GM19328 (cell line): Measurements from ENCODE around the gene ANKRD28.

Source experiments
- ATAC-seq: cut with Tn5 transposase; IDR thresholded peaks from one replicate; pipeline ENCODE4 v1.9.1; 2021; ENCODE audit warnings: mild to moderate bottlenecking, moderate library complexity; ENCODE audit not compliant: unreplicated experiment

Gene ANKRD28

DNA sequence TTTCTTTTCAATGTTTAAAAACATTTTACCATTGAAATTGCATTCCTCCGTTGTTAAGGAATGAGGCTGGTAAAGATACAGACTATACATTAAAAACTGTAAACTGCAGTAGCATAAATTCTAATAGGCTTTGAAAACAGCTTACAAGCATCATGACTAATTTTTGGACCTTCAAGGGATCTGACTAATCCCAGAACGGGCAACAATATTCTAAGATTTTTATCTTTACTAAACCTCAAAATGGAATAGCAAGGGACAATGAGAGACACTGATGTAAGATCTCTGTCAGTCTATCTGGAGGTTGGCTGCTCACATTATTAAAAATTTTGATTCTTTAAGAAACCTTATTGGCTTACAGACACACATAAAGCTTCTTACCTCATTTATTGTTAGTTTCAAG lies 121.5 kb downstream of the ANKRD28 start:
- ATAC-seq, result no peak

DNA sequence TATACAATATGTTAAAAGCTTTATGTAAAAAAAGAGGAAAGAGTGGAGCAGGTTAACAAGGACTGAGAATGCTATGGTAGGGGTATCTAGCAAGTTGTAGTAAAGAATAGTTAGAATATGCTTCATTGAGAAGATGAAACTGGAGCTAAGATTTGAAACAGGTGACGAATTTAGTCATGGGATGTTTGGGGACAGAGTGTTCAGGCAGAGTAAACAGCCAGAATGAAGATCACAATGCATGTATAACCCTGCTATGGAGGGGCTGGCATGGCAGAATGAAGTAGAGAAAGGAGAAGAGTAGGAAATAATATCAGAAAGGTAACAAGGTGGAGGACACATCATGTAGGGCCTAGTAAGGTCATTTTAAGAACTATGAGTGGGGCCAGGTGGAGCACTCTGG lies 124.2 kb downstream of the ANKRD28 start:
- no peak for ATAC-seq

DNA sequence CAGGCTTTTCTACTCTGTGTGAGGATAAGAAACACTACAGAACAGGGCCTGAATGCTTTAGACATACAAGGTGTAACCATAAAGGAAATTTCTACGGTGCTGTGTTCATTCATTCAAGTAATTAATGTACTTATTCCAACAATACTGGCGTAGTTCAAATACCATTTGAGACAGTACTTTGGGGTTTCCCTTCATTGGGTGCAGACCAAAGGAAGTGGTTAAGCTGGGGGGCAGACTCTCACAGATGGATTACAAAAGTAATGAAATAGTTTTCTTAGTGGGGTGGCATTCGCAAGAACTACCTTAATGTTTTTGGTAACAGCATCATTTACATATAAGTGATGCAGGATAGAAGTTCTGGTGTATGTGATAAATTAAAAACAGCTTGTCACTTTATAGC lies 130.3 kb downstream of the ANKRD28 start:
- ATAC-seq, result no peak

DNA sequence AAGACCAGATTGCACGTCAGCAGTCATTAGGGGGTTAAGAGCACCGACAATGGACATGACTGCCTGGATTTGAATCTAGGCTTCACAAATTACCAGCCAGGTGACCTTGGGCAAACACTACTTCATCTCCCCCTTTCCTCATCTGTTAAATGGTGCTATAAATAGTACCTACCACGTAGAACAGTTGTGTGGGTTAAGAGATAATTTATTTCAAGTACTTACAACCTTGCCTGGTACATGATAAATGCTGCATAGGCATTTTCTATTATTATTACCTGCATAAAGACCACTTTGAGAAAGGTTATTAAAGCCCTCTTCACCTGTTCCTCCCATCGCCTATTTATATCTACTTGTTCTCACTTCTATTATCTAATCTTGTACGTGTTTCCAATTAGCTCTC lies 131.5 kb downstream of the ANKRD28 start:
- ATAC-seq, result no peak

DNA sequence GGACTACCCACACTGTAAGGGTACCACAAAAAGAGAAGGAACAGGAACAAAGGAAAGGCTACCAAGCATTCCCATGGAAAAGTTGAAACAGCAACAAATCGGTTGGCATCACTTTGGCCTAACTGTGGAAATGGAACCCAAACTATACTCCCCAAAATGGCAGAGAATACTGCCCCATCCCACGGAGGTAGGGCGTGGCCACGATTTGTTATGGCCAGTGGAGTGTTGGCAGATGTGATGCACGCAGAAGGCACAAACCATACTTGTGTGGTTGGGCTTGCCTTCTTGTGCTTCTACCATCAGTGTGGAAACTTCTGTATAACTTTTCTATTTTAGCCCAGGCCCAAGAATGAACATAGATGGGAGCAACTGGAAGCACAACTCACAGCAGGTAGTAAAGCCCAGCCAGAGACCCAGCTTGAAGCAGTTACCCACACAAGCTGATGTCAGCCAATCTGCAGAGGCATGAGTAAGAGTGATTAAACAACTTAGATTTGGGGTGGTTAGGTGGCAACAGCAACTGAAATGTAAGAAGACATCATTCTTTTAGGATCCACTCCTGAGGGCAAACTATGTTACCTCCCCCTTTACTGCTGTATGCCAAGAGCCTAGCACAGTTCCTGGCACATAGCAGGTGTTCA lies 132.1 kb downstream of the ANKRD28 start:
- no peak for ATAC-seq

DNA sequence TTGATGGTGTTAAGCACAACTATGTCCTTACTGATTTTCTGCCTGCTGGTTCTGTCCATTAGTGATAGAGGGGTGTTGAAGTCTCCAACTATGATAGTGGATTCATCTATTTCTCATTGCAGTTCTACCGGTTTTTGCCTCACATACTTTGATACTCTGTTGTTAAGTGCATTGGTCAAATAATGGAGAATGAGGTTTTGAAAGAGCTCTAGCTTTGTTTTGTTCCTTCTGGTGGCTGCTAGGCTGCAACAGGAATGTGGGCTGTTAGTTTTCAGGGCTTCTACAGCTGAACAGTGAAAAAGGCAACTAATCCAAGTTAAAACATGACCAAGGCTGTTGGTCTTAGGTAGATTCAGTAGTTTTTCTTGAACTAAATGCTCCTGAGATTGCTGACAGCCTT lies 133.6 kb downstream of the ANKRD28 start:
- no peak for ATAC-seq

DNA sequence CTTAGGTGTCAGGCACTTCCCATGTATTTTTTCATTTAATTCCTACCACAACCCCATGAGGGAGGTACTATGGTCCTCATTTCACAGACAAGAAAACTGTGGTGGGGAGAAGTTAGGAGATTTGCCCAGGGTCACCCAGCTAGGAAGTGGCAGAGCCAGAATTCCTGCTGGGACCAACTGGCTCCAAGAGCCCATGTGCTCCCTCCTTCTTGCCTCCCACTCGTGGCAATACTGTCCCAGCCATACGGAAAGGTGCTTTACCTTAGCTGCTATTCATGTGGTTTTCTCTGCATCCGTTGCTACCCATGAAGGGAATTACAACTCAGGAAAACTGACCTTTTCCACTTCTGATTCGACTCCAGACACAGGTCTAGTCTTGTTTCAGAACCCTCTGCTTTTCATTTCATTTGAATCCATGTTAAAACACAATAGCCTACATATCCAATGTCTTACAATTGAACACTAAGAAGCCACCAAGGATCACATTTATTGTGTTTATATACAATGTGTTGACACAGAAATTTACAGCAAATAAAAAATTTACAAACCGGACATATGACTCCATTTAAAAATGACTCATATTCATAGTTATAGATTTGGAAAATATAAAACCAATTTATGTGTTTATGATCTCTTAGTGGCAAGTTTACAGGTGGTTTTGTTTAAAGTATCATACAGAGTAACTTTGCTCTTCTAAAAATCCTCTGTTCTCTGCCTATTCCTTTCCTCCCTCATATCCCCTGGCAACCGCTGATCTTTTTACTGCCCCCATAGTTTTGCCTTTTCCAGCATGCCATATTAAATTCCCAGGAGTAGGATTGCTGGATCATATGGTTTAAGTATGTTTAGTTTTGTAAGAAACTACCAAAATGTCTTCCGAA lies 137.5 kb downstream of the ANKRD28 start:
- no peak for ATAC-seq

DNA sequence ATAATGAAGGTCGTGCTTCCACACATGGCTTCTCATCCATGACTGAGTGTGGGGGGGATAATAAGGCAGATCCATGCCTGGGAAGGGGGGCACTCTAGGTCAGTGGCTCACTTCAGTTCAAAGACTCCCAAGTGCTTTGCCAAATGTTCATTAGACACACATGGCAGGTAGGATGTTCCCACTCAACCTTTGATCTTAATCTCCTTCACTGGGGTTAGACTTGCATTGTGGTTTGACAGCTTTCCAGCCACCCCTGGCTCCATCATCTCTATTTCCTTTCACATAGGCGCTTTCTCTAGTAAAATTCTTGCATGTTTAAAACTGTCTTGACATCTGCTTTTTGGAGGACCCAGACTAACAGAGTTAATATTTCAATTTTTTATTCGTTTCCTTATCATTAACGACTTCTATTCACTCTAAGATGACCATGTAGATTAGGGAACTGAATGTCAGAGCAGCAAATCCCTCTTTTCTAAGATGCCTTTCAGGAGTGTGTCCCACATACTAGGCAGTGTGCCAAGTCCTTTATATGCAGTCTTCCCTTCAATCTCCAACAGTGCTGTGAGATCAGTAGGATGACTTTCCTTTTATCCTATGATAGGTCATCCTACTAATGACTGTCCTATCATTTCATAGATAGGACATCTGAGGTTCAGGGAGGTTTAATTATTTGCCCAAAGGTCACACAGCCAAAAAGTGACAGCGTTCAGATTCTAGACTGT lies 138.4 kb downstream of the ANKRD28 start:
- ATAC-seq, result no peak

DNA sequence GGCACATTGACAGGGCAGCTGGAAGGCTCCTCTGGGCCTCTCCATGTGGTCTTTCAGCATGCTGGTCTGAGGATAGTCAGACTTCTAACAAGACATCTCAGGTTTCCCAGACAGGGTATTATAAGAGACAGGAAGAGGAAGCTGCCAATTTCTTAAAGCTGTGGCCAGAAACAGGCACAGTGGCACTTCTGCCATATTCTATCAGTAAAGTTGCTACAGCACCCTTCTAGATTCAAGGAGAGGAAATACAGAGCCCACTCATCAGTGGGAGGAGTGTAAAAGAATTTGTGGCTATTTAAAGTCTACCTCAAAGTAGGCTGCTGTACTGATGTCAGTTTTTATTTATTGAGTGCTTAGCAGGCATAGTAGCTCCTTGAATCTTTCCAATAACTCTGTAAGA lies 140.8 kb downstream of the ANKRD28 start:
- ATAC-seq, result no peak

DNA sequence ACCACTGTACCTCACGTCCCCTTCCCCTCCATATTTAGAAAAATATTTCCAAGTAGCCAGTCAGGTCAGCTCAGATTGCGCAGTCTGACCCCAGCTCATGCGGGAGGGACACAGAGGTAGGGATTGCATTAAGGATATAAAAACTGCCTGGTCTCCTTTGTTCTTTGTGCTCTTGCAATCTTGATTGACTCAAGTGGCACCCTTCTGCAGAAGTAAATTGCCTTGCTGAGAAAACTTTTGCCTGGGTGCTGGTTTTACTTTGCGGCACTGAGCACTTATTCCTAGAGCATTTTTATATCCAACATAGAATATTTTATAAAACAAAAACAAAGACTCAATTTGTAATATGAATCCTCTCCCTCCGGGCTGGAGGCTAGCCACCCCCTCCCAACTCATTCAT lies 141.4 kb downstream of the ANKRD28 start:
- ATAC-seq, result no peak

DNA sequence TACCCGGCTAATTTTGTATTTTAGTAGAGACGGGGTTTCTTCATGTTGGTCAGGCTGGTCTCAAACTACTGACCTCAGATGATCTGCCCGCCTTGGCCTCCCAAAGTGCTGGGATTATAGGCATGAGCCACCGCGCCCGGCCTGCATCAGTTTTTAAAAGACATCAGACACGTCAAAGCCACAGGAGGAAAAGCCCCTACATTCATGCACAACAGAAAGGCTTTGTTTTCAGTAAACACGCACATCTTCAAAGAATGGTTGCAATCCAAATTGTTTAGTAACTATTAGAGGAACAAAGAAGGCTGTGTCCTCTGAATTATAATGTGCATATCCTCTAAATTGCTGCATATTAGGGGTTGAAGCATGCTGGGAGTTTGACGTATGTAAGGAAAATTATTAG lies 142.9 kb downstream of the ANKRD28 start:
- ATAC-seq, result no peak

DNA sequence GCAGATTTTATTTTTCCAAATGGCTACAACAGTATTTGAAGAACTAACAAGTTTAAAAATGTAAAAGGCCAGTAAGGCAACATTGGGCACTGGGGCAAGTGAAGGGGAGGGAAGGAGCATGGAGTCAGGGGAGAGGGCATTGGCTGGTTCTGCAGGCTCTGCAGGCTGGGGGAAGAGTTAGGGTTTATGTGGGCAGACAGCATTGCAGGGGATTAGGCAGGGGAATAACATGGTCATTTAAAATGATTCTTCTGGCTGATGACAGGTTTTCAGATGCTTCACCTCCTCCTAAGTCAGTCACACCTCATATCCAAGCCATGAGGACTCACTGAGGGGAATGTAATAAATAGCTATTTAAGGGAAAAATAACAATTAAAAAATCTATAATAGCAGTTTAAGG lies 143.7 kb downstream of the ANKRD28 start:
- no peak for ATAC-seq

DNA sequence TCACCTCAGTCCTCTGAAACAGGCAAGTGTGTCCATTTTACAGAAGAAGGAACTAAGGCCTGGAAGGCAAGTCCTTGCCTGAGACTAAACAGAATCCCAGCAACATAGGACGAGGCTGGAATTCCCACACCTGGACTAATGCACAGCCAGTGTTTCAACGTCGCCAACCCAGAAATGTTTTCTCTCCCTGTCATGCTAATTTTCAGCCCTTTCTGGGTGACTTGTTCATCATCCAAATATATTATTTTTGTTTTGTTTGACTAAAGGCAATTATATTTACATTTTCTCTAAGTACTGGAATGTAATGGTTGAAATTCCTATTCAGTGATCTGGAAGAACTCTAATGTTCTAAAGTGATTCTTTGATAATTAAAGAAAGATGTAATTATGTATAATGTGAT lies 144.5 kb downstream of the ANKRD28 start:
- no peak for ATAC-seq

DNA sequence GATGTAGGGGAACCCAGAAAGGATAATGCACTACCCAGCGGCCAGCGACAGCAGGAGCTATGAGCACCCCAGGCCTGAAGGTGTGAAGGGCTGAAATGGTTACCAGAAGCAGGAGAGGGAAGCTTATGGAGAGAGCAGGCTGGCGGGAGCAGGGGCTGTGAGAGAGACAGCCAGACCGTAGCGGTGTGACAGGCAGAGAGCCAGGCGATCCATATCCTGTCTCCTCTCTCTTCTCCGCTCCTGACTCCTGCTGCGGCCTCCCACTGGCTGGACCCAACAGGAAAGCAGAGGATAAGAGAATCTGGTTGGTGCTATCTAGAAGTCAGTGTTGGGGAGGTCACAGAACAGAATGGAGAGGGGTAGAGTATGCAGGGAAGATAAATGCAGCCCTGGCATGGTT lies 146.4 kb downstream of the ANKRD28 start:
- ATAC-seq, result no peak

DNA sequence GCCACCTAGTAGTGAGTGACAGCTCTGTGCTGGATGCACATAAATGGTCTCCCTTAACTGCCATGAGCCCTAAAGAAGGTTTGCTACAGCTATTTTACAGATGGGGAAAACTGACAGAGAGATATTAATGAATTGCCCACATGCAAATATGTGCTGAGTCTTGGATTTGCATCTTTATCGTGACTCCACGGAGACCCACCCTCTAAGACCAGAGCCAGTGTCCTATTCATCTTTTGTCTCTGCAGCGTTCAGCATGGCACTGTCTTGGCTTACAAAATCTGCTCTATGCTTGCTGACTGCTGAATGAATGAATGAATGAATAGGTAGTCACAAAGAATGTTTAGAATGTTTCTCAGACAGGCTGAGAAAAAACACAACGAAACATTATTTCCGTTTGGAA lies 147.9 kb downstream of the ANKRD28 start:
- ATAC-seq, result no peak

DNA sequence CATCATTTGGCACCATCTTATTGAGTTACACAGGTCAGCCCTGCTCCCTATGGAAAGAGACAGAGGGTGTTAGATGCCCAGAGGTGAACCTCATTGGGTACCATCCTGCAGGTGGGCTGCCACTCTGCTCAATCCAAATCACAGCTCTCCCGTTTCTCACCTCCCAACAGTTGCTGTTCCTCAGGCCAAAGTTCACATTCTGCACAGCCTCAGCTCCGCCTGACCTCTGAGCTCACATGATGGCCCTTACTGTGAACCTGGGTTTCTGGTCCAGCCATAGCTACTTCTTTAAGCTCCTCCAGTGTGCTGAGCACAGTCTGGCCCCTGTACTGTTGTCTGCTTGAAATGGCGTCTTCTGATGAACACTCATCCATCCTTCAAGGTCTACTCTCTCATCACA lies 148.4 kb downstream of the ANKRD28 start:
- no peak for ATAC-seq

DNA sequence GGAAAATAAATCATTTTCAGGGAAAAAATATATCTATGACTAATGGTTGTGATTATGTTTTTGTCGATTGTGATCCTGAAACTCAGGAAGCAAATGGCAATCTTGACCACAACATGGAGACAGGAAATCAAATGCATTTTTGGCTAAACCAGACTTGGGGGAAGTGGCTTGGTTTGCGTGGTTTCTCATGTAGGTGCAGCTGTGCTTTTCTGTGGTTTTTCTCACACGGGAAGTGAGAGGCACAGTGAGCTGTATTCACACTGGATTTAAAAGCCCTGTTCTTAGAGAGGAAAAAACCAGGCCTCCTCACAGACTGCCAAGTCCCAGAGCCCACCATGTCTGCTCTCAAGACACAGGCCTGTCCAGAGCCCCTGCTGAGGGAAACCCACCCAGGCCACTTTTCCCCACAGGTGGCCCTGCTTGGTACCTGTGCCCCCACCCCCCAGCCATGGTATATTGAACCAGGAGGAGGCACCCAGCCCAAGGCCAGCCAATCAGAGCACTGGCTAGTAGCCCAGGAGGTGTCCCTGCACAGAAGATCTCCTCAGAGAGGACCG lies 150.1 kb downstream of the ANKRD28 start:
- ATAC-seq, result peak; percentile 91

DNA sequence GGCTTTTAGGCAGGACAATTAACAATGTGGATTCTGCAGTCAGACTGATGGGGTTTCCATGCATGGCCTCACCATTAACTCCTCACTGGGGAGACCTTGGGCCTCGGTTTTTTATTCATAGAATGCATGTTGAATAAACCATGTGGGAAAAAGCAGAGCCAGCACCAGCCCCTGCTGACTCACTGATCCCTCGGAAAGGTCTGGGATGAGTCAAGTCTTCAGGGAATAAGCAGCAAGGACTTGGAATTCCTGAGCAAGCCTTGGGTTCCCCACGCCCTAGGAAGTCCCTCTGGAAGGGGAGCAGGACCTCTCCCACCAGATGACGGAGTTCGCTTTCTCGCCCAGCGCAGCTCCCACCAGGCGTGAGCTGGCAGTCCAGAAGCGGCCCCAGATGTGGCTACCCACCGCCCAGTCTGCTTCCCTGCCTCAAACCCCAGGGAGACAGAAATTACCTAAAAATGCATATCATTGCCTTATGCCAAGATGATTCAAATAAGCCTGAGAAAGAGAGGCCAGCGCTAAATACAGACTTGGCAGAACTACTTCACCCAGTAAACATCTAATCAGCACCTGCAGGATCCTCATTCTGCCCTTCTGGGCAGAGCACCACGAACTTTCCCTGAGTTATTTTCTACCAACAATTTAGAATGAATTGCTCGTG lies 150.8 kb downstream of the ANKRD28 start:
- peak; percentile 5 for ATAC-seq

DNA sequence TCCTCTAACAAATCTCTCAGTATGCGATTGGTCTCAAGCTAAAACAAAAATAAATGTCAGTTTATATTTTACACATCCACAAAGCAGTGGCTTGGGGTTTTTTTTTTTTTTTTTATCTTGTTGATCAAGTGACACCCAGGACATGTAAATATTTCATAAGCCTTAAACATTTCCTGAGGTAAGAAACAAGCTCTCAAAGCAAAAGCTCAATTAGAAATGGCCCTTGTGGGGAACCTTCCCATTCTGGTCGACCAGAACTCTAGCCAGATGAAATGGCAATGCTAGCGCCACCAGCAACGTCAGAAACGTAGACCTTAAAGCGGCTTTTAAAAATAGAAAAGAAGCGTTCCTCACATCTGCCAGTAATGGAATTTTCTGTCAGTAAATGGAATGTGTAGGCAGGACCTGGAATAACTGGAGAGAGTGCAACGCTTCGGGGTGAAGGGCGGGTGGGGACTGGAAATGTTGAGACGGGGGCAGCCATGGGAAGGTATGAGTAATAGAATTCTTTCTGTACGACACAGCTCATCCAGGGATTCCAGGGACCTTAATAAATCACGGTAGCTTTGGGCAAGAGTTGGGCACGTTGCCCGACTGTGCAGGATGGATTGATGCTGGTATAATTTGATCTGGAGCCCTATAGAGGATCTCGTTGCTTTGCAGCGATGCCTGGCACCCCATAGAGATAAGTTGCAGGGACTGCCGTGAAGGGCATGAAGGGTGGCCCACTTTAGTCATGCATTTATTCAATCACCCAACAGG lies 151.9 kb downstream of the ANKRD28 start:
- no peak for ATAC-seq

DNA sequence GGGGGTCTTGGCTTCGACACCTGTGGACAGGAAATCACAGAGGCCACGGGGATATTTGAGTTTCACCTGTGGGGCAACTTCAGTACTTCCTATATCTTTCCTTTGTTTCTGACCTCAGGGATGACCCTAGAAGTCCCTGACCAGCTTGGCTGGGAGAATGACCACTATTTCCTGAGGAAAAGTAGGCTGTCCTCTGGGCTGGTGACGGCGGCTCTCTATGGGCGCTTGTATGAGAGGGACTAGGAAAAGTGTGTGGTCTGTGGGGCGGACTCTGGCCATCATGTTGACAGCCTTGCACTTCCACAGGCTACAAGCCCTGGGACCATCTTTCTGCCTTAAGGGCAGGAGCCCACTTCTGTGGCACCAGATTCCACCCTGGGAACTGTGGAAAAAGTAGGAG lies 152.5 kb downstream of the ANKRD28 start:
- no peak for ATAC-seq
